Measurements from ENCODE around the gene SPEN.
"Not testable (repeated sequence)": the region's sequence is repeated elsewhere in the genome, so short reads cannot be mapped to it uniquely, and the experiment has no call there.

The SPEN gene, protein sequence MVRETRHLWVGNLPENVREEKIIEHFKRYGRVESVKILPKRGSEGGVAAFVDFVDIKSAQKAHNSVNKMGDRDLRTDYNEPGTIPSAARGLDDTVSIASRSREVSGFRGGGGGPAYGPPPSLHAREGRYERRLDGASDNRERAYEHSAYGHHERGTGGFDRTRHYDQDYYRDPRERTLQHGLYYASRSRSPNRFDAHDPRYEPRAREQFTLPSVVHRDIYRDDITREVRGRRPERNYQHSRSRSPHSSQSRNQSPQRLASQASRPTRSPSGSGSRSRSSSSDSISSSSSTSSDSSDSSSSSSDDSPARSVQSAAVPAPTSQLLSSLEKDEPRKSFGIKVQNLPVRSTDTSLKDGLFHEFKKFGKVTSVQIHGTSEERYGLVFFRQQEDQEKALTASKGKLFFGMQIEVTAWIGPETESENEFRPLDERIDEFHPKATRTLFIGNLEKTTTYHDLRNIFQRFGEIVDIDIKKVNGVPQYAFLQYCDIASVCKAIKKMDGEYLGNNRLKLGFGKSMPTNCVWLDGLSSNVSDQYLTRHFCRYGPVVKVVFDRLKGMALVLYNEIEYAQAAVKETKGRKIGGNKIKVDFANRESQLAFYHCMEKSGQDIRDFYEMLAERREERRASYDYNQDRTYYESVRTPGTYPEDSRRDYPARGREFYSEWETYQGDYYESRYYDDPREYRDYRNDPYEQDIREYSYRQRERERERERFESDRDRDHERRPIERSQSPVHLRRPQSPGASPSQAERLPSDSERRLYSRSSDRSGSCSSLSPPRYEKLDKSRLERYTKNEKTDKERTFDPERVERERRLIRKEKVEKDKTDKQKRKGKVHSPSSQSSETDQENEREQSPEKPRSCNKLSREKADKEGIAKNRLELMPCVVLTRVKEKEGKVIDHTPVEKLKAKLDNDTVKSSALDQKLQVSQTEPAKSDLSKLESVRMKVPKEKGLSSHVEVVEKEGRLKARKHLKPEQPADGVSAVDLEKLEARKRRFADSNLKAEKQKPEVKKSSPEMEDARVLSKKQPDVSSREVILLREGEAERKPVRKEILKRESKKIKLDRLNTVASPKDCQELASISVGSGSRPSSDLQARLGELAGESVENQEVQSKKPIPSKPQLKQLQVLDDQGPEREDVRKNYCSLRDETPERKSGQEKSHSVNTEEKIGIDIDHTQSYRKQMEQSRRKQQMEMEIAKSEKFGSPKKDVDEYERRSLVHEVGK (N-terminal part only)
- total RNA-seq: 31.4 to 225 (median 65.6) reads per million in 17 experiments

DNA sequence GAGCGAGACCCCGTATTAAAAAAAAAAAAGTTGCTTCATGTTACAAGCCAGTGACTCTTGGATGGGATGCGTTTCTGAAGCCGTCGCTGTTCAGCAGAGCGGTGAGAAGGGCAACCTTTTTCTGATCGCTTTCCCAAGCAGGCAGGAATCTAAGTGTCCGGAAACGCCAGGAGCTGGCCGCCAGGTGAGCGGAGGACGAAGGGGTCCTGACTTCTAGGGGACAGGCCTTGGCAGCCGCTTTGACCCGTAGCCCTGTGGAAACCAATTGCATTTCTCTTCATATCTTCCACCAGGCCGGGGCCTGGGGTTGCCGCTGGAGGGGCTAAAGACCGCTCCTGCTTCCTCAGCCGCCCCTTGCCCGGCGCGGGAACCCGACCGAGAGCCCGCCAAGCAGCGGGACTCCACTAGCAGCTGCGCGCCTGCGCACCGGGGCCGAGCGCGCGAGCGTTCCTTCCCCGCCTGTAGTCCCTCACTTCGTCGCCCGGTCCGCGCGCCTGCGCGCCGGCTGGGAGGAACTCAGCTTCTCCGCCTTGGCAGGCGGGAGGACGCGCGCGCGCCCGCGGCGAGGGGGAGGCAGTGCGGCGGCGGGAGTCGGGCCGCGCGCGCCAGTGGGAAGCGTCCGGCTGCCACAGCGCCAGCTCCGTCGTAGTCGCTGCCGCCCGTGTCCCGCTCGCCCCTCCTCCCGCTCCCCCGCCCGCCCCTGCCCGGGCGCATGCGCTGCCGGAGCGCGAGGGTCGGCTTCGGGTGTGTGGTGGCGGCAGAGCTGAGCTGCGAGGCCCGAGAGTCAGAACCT is at the start of gene SPEN:
Gene SPEN, plus strand, starts transcription at position 608 of the 793 bp plus-strand sequence. CDS start 361 bp downstream, outside the sequence.
- DNase-seq: peak; percentile 99 to 100 (median 100)

DNA sequence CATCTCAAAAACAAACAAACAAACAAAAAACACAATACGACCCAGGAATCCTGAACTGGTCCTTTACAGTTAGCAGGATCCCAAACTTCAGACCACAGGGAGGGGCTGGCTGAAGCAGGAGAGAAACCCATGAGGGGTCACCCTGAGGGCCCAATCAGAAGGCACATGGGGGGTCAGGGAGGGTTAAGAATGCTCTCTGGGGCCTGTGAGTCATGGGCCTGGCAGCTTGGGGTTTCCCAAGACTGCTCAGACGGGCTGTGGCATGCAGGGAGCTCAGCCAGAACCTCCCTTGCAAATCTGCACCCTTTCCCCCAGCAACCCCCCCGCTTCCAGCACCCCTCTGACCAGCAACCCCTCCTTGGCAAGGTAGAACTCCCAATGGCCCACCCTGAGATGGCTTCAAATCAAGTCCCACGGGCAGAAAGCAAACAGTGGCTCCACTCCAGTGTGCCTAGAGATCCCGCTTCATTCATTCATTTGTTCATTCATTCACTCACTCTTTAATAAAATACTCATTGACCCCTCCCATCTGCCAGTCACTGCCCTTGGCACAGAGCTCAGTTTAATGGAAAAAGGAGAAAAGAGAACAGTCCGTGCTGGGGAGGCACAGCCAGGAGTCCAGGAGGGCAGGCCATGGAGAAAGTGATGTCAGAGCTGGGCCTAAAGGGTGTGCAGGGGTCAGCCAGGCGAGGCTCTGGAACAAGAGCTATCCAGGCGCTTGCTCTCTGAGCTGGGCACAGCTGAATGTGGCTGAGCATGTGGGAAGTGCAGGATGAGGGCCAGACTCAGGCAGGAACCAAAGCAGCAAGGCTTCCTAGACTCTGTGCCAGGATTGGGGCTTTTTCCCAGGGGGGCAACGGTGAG is 48.3 kb upstream of the SPEN start:
- peak; percentile 38 to 62 (median 53) for DNase-seq

DNA sequence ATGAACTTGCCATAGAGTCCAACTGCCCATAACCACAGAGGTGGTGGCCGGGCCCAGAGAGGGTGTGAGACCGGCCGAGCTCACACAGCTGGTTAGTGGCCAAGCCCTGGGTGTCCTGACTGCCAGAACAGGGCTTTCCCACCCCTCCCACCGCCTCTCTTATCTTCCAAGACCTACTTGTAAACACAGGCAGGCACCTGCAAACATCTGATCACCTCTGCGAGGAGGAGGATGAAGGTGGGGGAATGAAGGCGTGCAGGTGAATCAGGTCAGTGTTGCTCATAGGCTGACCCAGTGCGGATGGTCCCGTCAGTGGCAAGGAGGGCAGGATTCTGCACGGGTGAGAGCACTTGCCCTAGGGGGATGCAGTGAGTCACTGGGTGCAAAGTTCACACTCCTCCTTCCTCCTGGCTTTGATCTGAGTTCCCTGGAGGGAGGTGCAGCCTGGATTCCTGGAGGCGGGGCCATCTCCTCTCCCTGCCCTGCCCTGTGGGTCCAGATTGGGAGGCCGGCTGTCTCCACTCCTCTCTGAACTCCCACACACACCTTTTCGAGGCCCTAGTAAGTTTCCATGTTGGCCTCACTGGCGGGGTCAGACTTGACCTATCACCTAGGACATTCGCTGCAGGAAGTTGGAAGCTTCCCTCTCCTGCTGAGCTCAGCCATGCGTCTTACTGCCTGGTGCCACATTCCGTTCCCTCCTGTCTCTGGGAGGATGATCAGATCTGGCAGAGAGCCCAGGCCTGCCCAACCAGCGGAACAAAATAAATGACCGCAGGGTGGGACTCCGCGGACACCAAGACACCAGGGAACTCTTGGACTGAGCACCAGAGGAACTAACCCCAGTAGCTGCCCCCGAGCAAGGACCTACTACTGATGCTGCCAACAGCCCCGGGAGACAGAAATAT is 47.3 kb upstream of the SPEN start:
- peak in 2 of 4 experiments; percentile 31 to 33 for DNase-seq

DNA sequence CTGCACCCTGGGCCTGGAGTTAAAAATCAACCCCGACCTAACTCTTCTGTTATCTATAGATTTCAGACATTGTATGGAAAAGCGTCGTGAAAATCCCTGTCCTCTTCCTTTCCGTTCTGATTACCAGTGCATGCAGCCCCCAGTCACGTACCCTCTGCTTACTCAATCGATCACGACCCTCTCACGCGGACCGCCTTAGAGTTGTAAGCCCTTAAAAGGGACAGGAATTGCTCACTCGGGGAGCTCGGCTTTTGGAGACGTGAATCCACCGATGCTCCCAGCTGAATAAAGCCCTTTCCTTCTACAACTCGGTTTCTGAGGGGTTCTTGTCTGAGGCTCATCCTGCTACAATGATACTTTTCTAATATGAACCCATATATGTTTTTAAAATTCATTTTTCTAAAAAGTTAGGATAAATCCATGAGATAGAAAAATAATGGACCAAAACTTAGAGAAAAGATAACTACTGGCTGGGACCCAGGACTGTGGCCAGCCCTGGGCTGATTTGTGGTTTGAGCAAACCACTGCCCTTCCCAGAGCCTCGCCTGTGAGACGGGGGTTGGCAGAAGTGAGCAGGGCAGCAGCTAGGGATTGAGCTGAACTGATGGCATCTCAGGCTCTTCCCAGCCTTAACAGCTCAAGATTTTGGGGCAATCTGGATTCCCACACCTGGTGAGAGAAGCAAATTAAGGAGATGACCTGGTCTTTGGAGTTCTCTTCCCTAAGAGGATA is 45.1 kb upstream of the SPEN start:
- peak in 1 of 4 experiments; percentile 12 for DNase-seq

DNA sequence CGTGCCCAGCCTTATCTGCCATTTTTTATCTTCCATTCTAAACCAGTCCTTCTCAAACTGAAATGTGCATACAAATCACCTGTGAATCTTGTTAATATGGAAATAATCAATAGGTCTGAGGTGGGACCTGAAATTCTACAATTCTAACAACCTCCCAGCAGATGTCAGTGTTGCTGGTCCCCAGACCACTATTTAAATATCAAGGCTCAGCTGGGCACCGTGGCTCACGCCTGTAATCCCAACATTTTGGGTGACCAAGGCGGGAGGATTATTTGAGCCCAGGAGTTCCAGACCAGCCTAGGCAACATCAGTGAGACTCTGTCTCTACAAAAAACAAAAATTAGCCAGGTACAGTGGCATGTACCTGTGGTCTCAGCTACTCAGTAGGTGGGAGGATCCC is 44.1 kb upstream of the SPEN start:
- DNase-seq: peak in 3 of 4 experiments; percentile 44 to 59 (median 44)

DNA sequence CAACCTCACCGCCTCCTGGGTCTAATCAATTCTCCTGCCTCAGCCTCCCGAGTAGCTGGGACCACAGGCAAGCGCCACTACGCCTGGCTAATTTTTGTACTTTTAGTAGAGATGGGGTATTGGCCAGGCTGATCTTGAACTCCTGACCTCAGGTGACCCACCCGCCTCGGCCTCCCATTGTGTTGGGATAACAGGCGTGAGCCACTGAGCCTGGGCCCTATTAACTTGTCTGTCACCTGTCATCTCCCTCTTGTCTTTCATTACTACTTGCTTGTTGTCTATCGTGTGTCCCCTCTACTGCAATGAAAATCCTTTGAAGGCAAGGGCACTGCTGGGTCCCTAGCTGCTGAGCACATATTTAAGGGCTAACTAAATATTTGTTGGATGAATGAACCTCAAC is 43.4 kb upstream of the SPEN start:
- no peak for DNase-seq

DNA sequence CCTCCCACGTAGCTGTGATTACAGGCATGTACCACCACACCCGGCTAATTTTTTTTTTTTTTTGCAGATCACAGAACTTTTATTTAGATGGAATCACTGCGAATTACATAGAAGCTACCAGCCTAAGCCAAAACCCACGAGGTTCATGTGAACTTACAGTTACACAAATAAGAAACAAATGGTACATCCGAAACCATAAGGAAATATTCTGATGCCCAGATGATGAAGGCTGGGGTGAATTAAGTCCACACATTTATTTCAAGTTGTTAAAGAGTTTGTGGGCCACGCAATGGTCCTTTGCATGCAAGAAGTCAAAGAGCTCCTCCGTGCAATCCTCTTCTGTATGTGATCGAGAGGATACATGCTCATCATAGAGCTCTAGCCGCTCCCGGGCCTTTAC is 40.4 kb upstream of the SPEN start:
- no peak for DNase-seq

DNA sequence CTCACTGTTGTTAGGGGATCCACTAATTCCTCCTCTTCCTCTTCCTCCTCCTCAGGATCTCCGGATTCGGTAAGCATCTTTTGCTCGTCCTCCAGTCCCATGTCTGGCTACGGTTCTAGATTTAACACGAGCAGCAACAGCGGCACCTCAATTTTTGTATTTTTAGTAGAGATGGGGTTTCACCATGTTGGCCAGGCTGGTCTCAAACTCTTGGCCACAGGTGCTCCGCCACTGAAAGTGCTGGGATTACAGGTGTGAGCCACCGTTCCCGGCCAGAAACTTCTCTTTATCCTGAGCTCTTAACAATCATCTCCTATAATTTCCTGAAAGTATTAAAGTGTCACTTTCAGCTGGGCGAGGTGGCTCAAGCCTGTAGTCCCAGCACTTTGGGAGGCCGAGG is 40.0 kb upstream of the SPEN start, which contains the start of gene UQCRHL:
Gene UQCRHL, minus strand, starts transcription at position 101 of the 400 bp plus-strand sequence. Its CDS starts 0 bp downstream, at position 101.
- DNase-seq: not testable (repeated sequence)

DNA sequence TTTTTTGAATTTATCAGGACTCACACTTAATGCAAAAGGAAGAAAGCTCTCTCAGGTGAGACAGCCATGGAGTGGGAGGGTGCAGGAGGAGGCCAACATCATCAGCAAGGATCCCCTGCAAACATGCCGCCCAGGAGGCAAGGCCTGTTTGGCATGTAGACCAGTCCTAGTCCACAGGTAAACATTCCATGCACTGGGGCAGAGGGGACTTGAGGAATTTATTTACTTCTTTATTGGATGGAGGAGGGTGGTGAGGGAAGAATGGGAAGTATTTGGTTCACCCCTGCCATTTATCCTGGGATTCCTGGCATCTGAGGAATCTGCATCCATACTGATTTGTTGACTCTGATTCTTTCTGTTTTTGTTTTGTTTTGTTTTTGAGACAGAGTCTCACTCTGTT is 38.6 kb upstream of the SPEN start:
- no peak for DNase-seq

DNA sequence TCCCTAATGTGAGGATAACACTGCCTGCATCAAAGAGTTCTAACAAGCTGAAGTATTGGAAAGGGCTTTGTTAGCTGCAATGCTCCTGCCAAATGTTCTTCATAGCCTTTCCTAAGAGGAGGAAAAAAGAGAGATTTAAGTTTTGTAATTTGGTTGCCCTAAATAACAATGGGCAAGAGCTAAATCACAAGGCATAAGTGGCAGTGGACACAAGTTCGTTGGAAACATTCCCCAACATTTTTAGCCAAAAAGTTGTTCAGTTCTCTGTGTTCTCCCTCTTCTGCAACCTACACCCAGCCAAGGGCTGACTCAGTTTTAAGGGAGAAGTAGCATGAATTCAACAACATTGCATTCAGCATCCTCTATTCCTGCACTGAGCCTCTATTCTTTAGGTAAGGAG is 37.4 kb upstream of the SPEN start:
- no peak for DNase-seq

DNA sequence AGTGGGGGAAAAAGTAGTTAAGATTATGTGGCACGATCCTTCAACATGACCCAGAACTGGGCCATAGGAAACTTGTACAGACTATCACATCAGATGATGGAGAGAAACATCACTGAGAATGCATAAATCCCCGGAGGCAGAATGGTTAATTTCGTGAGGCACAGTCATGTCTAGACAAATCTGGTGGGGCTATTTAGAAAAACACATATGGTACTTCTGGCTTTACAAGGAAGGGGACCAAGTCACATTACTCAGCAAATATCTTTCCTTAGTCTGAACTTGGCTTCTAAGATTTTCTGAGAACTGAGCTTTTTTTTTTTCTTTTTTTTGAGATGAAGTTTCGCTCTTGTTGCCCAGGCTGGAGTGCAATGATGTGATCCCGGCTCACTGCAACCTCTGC is 30.8 kb upstream of the SPEN start:
- no peak for DNase-seq

DNA sequence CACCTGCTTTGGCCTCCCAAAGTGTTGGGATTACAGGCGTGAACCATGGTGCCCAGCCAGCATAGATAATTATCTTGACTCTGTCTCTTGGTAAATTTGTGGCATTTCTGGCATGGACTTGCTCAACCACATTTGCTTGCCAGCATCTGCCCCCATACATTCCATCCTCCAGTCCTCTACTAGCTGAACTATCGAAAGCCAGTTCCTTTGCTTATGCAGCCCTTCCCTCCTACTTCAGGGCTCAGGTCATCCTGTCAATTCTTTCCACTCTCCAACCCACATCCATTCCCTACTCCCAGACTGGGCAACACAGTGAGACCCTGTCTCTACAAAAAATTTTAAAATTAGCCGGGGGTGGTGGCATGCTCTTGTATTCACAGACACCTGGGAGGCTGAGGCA is 27.0 kb upstream of the SPEN start:
- no peak for DNase-seq

DNA sequence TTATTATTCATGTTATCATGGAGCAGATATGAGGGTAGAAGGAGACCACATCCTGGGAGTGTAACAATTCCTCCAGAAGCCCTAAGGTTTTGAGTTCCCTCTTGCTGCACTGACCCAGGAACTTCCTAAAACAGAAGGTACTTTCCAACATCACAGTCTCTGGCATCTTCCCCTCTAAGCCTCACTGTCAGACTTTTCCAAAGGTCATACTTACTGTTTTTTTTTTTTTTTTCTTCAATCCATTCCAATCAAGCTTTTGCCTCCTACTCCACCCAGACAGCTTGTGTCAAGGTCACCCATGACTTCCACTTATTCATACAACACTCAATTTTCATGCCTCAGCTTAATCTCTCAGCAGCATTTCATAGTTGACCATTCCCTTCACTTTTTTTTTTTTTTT is 21.7 kb upstream of the SPEN start:
- peak; percentile 47 to 90 (median 78) for DNase-seq

DNA sequence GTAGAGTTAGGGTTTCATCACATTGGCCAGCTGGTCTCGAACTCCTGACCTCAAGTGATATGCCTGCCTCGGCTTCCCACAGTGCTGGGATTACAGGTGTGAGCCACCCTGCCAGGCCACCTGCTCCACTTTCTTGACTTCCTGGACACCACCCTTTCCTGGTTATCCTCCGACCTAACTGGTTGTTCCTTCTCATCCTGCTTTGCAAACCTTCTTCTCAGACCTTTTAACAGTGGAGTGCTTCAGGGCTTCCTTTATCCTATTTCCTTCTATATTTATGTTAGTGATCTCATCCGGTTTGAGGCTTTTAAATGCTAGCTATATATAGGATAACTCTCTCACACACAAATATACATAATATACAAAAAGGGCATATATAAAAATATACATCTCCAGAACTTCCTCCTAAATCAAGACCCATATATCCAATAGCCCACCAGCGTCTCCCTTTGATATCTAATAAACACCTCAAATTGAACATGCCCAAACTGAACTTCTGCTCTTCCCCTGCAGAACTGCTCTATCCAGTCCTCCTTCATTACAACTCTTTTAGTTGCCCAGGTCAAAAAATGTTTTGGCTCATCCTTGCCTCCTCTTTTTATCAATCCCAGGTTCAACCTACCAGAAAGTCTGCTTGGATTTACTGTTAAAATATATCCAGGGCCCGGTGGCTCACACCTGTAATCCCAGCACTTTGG is 20.5 kb upstream of the SPEN start:
- DNase-seq: peak in 2 of 4 experiments; percentile 14 to 41

DNA sequence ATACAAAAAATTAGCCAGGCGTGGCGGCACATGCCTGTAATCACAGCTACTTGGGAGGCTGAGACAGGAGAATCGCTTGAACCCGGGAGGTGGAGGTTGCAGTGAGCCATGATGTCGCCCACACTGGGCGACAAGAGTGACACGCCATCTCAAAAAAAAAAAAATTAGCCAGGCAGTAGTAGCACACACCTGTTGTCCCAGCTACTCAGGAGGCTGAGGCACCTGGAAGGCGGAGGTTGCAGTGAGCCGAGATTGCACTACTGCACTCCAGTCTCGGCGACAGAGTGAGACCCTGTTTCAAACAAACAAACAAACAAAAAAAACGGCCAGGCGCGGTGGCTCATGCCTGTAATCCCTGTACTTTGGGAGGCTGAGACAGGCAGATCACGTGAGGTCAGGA is 19.9 kb upstream of the SPEN start:
- DNase-seq: not testable (repeated sequence)

DNA sequence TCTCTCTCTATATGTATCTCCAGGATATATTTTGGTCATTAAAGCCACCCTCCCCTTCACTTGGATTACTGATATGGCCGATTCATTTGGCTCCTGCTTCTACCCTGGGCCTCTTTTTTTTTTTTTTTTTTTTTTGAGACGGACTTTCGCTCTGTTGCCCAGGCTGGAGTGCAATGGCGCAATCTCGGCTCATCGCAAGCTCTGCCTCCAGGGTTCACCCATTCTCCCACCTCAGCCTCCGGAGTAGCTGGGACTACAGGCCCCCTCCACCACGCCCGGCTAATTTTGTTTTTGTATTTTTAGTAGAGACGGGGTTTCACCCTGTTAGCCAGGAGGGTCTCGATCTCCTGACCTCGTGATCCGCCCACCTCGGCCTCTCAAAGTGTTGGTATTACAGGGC is 18.6 kb upstream of the SPEN start:
- DNase-seq: not testable (repeated sequence)

DNA sequence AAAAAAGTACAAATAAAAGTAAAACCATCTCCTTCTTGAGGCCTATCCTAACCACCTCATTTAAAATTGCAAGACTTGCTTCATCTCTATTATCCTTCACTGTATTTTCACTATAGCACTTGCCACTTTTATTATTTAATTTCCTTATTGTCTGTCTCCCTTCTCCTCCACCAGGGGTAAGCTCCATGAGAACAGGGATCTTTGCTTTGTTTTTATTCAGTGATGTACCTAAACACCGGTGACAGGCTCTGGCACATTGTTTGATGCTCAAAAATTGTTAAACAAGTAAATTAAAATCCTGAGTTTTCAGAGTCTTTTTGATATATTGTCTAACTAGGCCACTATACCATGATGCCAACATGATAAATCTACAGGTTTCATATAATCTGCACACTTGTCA is 17.2 kb upstream of the SPEN start:
- DNase-seq: no peak

DNA sequence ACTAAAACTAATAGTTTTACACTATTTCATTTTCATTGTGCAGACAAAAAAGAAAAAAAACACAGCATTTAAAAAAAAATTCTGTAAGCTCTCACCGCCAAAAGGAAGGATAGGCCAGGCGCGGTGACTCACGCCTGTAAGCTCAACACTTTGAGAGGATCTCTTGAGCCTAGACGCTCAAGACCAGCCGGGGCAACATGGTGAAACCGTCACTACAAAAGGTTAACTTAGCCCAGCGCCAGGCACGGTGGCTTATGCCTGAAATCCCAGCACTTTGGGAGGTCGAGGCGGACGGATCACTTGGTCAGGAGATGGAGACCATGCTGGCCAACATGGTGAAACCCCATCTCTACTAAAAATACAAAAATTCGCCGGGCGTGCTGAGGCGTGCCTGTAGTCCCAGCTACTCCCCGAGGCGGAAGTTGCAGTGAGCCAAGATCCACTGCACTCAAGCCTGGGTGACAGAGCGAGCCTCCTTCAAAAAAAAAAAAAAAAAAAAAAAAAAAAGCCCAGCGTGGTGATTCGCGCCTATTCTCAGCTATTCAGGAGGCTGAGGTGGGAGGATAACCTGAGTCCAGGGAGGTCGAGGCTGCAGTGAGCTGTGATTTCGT is 14.3 kb upstream of the SPEN start:
- peak; percentile 57 to 77 (median 72) for DNase-seq
